Measurements from ENCODE around the gene TRIM62. TPM values are rescaled to one million over a fixed set of nuclear protein-coding genes. Genes with fewer than 3 reads are reported as not detected.

Gene TRIM62
- total RNA-seq: 1 to 10 TPM; 3.8 to 5.9 (median 4.5) TPM

DNA sequence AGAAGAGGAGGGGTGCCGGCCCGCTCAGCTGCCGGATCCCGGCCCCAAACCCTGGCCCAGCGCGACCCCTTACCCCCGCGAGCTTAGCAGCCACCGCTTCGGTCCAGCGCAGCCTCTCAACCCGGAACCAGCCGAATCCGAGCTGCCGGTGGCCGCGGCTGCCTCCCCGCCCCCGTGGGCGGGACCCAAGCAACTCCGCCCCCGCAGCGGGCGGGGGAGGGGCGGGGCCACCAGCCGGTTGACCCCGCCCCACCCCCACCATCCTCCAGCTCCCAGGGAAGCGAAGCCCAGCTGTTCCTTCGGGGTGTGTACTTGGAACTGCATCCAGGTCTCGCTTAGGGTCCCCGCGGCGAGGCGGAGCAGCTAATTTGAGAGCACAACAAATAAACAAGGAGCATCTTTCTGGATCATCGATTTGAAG lies at the start of gene TRIM62:
Gene TRIM62, minus strand, starts transcription at position 123 of the 421 bp plus-strand sequence. CDS start 611 bp downstream, outside the sequence.
- H3K4me1 Mint-ChIP-seq (ENCODE audit: low read depth): peaks cover 21% of the 10 kb centered on the region
- peaks cover 2% of the 10 kb centered on the region for H3K36me3 Mint-ChIP-seq (ENCODE audit: insufficient read depth)
- no peaks in the 10 kb centered on the region for H3K9me3 Mint-ChIP-seq
- peaks cover 10% of the 10 kb centered on the region for H3K27me3 Mint-ChIP-seq (ENCODE audit: low read depth)
- H3K4me3 Mint-ChIP-seq: peak within 1 kb of the TSS; percentile 85
- DNase-seq (peak; percentile 73), ATAC-seq (peak; percentile 40 to 49)

DNA sequence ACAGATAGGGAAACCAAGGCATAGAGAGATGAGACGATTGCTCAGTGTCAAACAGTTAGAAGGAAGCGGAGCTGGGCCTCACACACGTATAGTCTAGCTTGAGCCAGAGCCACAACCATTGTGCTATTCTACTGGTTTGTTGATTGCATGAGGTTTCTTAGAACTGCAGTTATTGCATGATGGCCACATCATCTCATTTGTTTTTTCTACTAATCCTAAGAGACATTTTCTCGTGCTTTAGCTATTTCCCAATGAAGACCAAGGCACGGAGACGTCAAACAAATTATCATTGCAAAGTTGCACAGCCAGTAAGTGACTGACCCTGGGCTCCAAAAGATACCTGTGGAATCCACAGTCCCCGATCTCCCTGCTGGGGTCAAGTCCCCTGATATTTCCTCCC lies 49.3 kb upstream of the TRIM62 start:
- H3K4me3 Mint-ChIP-seq: no peak overlapping the region
- peaks cover 21% of the 10 kb centered on the region for H3K27me3 Mint-ChIP-seq (ENCODE audit: low read depth)
- ATAC-seq (no peak), DNase-seq (no peak)
- no peaks in the 10 kb centered on the region for H3K9me3 Mint-ChIP-seq
- H3K4me1 Mint-ChIP-seq (ENCODE audit: low read depth): no peaks in the 10 kb centered on the region
- H3K36me3 Mint-ChIP-seq (ENCODE audit: insufficient read depth): no peaks in the 10 kb centered on the region

DNA sequence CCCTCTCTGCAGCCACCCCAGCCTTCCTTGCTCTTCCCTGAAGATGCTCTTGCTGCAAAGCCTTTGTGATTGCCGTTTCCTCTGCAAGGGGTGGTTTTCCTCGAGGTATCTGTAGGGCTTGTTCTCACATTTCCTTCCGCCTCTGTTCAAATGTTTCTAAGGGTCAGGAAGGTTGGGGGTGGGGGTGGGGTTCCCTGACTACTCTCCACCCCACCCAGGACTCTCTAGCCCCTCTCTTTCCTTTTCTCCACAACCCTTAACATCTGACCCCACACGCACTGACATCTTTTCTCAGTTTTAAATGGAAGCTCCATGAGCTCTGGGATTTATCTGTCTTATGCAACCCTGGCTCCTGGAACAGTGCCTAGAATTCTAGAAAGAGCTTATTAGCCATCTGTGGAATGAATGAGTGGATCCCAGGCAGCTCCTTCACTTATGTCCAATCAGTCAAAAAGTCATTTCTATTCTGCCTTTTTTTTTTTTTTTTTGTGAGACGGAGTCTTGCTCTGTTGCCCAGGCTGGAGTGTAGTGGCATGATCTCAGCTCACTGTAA lies 47.2 kb upstream of the TRIM62 start:
- ATAC-seq (no peak), DNase-seq (no peak)
- no peak overlapping the region for H3K4me3 Mint-ChIP-seq
- H3K9me3 Mint-ChIP-seq: peaks cover 11% of the 10 kb centered on the region
- H3K27me3 Mint-ChIP-seq (ENCODE audit: low read depth): peaks cover 21% of the 10 kb centered on the region
- no peaks in the 10 kb centered on the region for H3K36me3 Mint-ChIP-seq (ENCODE audit: insufficient read depth)
- H3K4me1 Mint-ChIP-seq (ENCODE audit: low read depth): no peaks in the 10 kb centered on the region

DNA sequence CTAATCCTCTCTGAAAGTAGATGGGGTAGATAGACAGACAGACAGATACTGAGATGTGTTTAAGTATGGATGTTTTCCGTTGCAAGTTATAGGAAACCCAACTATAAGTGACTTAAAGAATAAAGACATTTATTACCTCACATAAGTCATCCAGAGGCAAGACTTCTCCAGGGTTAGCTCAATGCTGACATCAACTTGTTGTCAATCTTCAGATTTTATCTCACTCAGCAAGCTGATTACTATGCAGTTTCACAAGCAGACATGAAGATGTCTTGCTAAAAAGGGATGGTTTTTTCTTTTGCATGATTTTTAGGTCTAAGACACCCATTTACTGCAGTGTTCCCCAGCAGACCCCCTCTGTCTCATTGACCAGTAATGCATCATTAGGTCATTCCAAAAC lies 43.7 kb upstream of the TRIM62 start:
- Mint-ChIP-seq H3K4me1 (ENCODE audit: low read depth) (no peaks in the 10 kb centered on the region), H3K9me3 (peaks cover 17% of the 10 kb centered on the region)
- no peak for DNase-seq

DNA sequence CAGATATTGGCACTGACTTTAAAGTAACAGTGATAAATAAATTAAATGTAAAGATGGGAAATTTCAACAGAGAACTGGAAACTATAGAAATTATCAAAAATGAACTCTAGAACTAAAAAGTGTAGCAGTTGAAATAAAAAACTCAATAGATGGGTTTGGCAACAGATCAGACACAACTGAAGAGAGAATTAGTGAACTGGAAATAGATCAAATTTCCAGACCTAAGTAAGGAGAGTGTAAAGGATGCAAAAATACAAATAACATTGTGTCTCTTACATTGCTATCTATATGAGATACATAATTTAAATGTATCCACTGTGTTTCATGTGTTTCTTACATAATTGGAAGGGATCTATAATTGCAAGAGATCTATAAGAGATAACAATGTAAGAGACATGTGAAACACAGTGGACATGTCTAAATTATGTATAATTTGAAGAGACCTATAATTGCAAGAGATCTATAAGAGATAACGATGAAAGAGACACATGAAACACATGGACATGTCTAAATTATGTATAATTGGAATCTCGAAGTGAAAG lies 42.4 kb upstream of the TRIM62 start:
- no peak for DNase-seq
- ATAC-seq: no peak
- H3K4me3 Mint-ChIP-seq: no peak overlapping the region
- no peaks in the 10 kb centered on the region for H3K4me1 Mint-ChIP-seq (ENCODE audit: low read depth)
- H3K36me3 Mint-ChIP-seq (ENCODE audit: insufficient read depth): no peaks in the 10 kb centered on the region
- peaks cover 17% of the 10 kb centered on the region for H3K9me3 Mint-ChIP-seq
- peaks cover 13% of the 10 kb centered on the region for H3K27me3 Mint-ChIP-seq (ENCODE audit: low read depth)

More for the DNA sequence above, 43.7 kb upstream of the TRIM62 start:
- no peak overlapping the region for H3K4me3 Mint-ChIP-seq
- no peak for ATAC-seq
- H3K36me3 Mint-ChIP-seq (ENCODE audit: insufficient read depth): no peaks in the 10 kb centered on the region
- peaks cover 15% of the 10 kb centered on the region for H3K27me3 Mint-ChIP-seq (ENCODE audit: low read depth)

DNA sequence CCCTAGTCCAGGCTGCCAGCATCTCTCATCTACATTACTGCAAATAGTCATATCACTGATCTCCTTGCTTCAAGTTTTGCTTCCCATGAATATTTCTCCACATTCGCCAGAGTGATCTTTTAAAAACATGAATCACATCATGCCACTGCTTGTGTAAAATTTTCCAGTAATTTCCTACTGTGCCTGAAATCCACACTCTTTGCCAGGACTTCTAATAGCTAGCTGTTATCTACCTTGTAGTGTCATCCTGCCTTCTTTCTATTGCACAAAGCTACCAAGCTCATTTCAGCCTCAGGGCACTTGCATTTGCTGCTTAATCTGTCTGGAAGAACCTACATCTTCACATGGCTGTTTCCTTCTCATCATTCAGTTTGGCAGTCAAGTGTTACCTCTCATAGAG lies 40.5 kb upstream of the TRIM62 start:
- no peak for ATAC-seq

DNA sequence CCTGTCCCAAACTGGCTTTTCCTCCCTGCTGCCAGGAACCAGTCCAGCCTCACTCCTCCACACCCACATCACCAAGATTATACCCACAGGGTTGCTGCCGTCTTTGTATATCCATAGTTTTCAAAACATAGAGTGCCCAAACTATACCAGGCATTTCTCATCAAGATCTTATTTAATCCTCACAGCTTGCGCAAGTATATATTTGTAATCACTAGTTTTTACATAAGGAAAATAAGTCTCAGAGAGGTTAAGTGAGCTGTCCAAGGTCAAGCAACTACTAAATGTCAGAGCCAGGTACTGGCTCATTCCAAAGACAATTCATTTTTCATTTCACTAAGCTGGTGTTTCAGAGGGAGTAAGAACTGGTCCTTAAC lies 39.5 kb upstream of the TRIM62 start:
- DNase-seq (no peak), ATAC-seq (no peak)
- Mint-ChIP-seq H3K9me3 (peaks cover 17% of the 10 kb centered on the region), H3K27me3 (ENCODE audit: low read depth) (no peaks in the 10 kb centered on the region), H3K4me1 (ENCODE audit: low read depth) (no peaks in the 10 kb centered on the region), H3K36me3 (ENCODE audit: insufficient read depth) (no peaks in the 10 kb centered on the region), H3K4me3 (no peak overlapping the region)

More for the DNA sequence above, 40.5 kb upstream of the TRIM62 start:
- H3K4me3 Mint-ChIP-seq: no peak overlapping the region
- peaks cover 17% of the 10 kb centered on the region for H3K9me3 Mint-ChIP-seq
- DNase-seq: no peak
- no peaks in the 10 kb centered on the region for H3K27me3 Mint-ChIP-seq (ENCODE audit: low read depth)
- no peaks in the 10 kb centered on the region for H3K36me3 Mint-ChIP-seq (ENCODE audit: insufficient read depth)
- H3K4me1 Mint-ChIP-seq (ENCODE audit: low read depth): no peaks in the 10 kb centered on the region

DNA sequence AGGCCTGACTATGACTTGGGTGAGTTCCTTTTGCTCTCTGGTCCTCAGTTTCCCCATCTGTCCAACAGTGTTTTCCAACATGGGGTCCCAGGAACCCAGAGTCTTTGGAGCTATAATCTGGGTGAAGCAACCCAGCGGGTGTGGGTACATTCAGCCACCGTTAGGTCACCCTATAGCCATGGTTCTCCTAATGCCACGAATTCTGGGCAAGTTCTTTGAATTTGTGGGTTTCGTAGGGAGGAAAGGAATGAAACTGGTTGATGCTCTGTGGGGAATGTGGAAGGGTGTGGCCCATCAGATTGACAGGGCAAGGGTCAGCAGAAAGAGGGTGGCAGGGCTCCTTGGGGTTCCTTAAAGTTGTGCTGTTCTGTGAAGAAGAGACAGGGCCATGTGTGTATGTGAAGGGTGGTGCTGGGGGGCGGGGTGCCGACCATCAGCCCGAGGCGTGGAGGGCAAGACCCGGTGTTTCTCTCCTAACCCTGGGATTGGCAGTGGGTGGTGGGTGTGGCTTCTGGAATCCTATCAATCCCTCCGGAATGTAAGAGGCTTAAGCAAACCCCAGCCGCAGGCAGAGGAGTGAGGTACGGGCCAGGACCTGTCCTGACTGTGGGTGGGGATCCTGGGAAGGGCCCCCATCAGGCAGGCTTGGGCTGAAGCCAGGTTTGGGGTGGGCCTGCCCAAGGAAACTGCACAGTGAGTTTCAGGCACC lies 39.0 kb upstream of the TRIM62 start:
- DNase-seq (no peak), ATAC-seq (no peak)
- Mint-ChIP-seq H3K27me3 (ENCODE audit: low read depth) (no peaks in the 10 kb centered on the region), H3K9me3 (peaks cover 17% of the 10 kb centered on the region), H3K4me1 (ENCODE audit: low read depth) (no peaks in the 10 kb centered on the region), H3K36me3 (ENCODE audit: insufficient read depth) (no peaks in the 10 kb centered on the region), H3K4me3 (no peak overlapping the region)

DNA sequence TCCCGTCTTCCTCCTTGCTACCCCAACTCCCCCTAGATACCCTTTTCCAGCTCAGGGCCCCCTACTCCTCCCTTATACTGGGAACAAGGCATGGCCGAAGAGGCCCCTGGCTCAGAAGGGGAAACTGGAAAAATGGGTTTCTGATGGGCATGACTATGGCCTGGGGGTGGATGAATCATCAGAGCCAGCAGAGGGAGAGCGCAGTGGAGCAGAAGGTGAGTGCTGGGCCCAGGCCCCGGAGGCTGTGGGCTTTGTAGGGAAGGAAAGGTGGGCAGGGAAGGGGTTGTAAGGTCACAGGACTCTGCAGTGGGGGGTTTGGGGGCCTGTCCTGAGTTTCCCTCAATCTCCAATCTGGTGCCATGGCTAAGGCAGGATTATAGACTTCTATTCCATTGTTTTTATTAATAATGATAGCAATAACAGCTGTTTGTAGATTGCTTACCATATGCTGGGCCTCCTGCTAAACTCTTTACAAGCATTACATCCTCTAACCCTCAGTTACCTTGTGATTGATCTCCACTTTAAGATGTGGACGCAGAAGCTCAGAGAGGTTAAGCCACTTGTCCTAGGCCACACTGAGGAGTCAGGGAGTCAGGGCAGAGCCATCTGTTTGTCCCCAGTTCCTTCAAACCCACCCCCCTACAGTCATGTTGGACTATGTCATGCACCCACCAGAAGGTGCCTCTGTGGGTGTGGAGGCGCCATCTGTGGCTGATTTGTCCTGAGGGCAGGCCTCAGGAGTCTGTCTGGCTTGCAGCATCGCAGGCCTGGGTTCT lies 38.2 kb upstream of the TRIM62 start:
- no peaks in the 10 kb centered on the region for H3K27me3 Mint-ChIP-seq (ENCODE audit: low read depth)
- H3K4me3 Mint-ChIP-seq: no peak overlapping the region
- ATAC-seq (no peak), DNase-seq (no peak)
- no peaks in the 10 kb centered on the region for H3K36me3 Mint-ChIP-seq (ENCODE audit: insufficient read depth)
- peaks cover 16% of the 10 kb centered on the region for H3K9me3 Mint-ChIP-seq
- no peaks in the 10 kb centered on the region for H3K4me1 Mint-ChIP-seq (ENCODE audit: low read depth)

DNA sequence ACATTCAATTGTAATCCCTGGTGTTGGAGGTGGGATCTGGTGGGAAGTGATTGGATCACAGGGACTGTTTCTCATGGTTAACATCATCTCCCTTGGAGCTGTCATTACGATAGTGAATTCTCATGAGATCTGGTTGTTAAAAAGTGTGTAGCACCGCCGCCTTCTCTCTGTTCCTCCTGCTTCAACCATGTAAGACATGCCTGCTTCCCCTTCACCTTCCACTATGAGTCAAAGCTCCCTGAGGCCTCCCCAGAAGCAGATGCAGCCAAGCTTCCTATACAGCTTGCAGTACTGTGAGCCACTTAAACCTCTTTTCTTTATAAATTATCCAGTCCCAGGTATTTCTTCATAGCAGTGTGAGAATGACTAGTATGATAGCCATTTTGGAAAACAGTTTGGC lies 30.1 kb upstream of the TRIM62 start:
- Mint-ChIP-seq H3K4me1 (ENCODE audit: low read depth) (no peaks in the 10 kb centered on the region), H3K9me3 (no peaks in the 10 kb centered on the region), H3K4me3 (no peak overlapping the region), H3K36me3 (ENCODE audit: insufficient read depth) (no peaks in the 10 kb centered on the region), H3K27me3 (ENCODE audit: low read depth) (peaks cover 17% of the 10 kb centered on the region)
- DNase-seq (no peak), ATAC-seq (no peak)

DNA sequence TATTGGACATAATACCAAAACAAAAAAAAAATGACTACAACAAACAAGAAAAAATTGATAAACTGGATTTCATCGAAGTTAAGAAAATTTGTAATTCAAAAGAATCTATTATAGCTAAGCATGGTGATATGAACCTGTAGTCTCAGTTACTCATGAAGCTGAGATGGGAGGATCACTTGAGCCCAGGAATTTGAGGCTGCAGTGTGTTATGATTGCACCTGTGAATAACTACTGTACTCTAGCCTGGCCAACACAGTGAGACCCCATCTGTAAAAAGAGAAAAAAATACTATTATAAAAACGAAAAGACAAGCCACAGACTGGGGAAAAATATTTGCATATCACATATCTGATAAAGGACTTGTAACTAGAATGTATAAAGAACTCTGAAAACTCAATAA lies 24.5 kb upstream of the TRIM62 start:
- Mint-ChIP-seq H3K4me3 (no peak overlapping the region), H3K4me1 (ENCODE audit: low read depth) (no peaks in the 10 kb centered on the region), H3K36me3 (ENCODE audit: insufficient read depth) (no peaks in the 10 kb centered on the region), H3K9me3 (no peaks in the 10 kb centered on the region), H3K27me3 (ENCODE audit: low read depth) (peaks cover 10% of the 10 kb centered on the region)
- DNase-seq (no peak), ATAC-seq (no peak)

DNA sequence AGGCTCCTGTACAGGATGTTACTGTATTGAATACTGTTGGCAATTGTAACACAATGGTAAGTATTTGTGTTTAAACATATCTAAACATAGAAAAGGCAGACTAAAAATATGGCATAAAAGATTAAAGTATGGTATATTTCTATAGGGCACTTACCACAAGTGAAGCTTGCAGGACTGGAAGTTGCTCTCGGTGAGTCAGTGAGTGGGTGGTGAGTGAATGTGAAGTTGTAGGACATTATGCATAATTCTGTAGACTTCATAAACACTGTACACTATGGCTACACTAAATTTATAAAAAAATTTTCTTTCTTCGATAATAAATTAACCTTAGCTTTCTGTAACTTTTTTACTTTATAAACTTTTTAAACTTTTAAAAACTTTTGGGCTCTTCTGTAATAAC lies 13.7 kb upstream of the TRIM62 start:
- DNase-seq: no peak
- Mint-ChIP-seq H3K9me3 (no peaks in the 10 kb centered on the region), H3K27me3 (ENCODE audit: low read depth) (peaks cover 30% of the 10 kb centered on the region), H3K4me1 (ENCODE audit: low read depth) (peaks cover 7% of the 10 kb centered on the region), H3K4me3 (no peak overlapping the region), H3K36me3 (ENCODE audit: insufficient read depth) (no peaks in the 10 kb centered on the region)
- no peak for ATAC-seq

DNA sequence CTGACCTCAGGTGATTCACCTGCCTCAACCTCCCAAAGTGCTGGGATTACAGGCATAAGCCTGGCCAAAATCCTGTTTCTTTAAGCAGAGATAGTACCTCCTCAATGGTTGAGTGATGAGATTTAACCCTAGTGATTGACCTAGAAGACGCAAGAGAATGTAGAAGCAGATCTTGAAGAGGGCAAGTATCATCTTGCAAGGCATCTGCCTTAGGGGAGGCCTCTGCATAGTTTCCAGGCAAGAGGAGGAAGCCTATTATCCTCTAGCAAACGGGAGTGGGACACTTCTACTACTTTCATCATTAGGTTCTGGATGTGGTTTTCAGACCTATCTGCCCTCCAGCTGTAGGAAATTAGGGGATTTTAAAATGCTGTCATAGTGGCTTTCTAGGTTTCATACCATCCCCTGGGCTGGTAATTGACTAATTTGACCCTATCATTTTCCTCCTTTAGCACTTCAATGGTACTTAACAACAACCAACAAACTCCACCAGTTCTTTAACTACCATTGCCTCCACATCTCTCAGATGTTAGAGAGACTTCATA lies 10.0 kb upstream of the TRIM62 start:
- DNase-seq (no peak), ATAC-seq (no peak)
- Mint-ChIP-seq H3K9me3 (no peaks in the 10 kb centered on the region), H3K36me3 (ENCODE audit: insufficient read depth) (no peaks in the 10 kb centered on the region), H3K4me1 (ENCODE audit: low read depth) (peaks cover 9% of the 10 kb centered on the region), H3K4me3 (no peak overlapping the region), H3K27me3 (ENCODE audit: low read depth) (peaks cover 19% of the 10 kb centered on the region)

DNA sequence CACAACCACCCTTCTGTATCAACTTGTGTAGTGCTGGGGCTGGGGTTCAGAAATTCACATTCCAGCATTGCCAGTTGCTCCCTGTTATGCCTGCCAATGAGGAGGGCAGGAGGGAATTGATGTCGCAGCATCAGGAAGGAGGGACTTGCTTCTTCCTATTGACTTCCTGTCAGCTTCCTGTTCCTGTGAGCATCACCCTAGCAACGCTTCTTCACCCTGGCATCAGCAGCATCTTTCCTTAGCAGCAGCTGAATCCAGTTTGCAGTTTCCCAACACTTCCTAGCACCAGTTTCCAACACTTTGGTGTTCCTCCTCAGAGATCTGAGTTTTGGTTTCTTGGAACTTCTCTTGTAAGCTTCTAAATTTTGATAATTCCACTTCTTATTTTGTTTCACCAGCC lies 8.9 kb upstream of the TRIM62 start:
- Mint-ChIP-seq H3K27me3 (ENCODE audit: low read depth) (peaks cover 17% of the 10 kb centered on the region), H3K9me3 (no peaks in the 10 kb centered on the region), H3K36me3 (ENCODE audit: insufficient read depth) (no peaks in the 10 kb centered on the region), H3K4me3 (no peak overlapping the region), H3K4me1 (ENCODE audit: low read depth) (peaks cover 9% of the 10 kb centered on the region)
- ATAC-seq (no peak), DNase-seq (no peak)

Measured in activated T-cell treated with anti-CD3 and anti-CD28 coated beads, Interleukin-2, amount 50 U/mL, for 4 hours (primary cell).